Stomach (tissue), 9 donors: ENCODE results near the gene STK32A. TPM values are rescaled to one million over a fixed set of nuclear protein-coding genes. Genes with fewer than 3 reads are reported as not detected.
"Not testable (repeated sequence)": the region's sequence is repeated elsewhere in the genome, so short reads cannot be mapped to it uniquely, and the experiment has no call there.

Experiments used
- DNase-seq, 2 donors: peaks; one replicate each; pipeline versions ENCODE4 v3.0.0 to v3.0.0-alpha.2; 2013 to 2019
- H3K27ac ChIP-seq, 5 donors: fragments of 200-600 bp in 4 of 5; sonication (generic) in 4 of 5; one replicate each; pipeline ENCODE4 v1.5.1; 2013 to 2019; ENCODE audit warnings: mild to moderate bottlenecking in 1 of 5, moderate library complexity in 1 of 5
- H3K27me3 ChIP-seq, 3 donors: fragments of 200-600 bp; sonication (generic); one replicate each; pipeline ENCODE4 v1.5.1; 2017 to 2019; ENCODE audit warnings: mixed run types in 1 of 3
- H3K36me3 ChIP-seq, 4 donors: fragments of 200-600 bp; sonication (generic); 1 replicate in 3 of 4; 2 replicates in 1 of 4; pipeline ENCODE4 v1.5.1; 2016 to 2019
- H3K4me1 ChIP-seq, 4 donors: fragments of 200-600 bp; sonication (generic); one replicate each; pipeline ENCODE4 v1.5.1; 2016 to 2019
- H3K4me3 ChIP-seq, 4 donors: fragments of 200-600 bp; sonication (generic) in 3 of 4; one replicate each; pipeline ENCODE4 v1.5.1; 2016 to 2019; ENCODE audit warnings: mild to moderate bottlenecking in 1 of 4
- H3K9me3 ChIP-seq, 4 donors: fragments of 200-600 bp; sonication (generic); one replicate each; pipeline ENCODE4 v1.5.1; 2016 to 2019
- EP300 ChIP-seq: sonication (generic); formaldehyde crosslinking; IDR thresholded peaks from one replicate; pipeline ENCODE4 v1.6.1; 2017; ENCODE audit warnings: antibody characterized with exemption
- POLR2A ChIP-seq, 4 donors: fragments of 450-650 bp; IDR thresholded peaks; one replicate each; pipeline ENCODE4 v1.6.1; 2016; ENCODE audit warnings: antibody characterized with exemption in 4 of 4, control low read depth in 2 of 4, mild to moderate bottlenecking in 1 of 4, moderate library complexity in 1 of 4
- POLR2AphosphoS5 ChIP-seq, 3 donors: sonication (generic); formaldehyde crosslinking; IDR thresholded peaks; one replicate each; pipeline ENCODE4 v1.6.1; 2016; ENCODE audit warnings: antibody characterized with exemption in 3 of 3
- WGBS, 5 donors: extraction: QIAGEN DNeasy Blood & Tissue Kit in 3 of 5; methylation state at CpG; one replicate each; pipeline versions ENCODE4 v1.1.5 to v1.1.7; 2013 to 2018; 5-methylcytosine and 5-hydroxymethylcytosine counted together
- intact Hi-C: fragments of 100-400 bp; cut with DNase I; formaldehyde crosslinking; loops from one replicate; pipeline ENCODE4 v1.15.1; 2023; ENCODE audit warnings: low total_unique reads
- polyA plus RNA-seq, 3 donors: library from polyadenylated mRNA; stranded (reverse); fragments of 200-250 nt; gene quantifications; one replicate each; pipeline ENCODE4 v1.2.3, GENCODE V29; 2013
- total RNA-seq, 5 donors: library from RNA; depleted of rRNA; stranded (reverse); fragments of >200 nt; gene quantifications; one replicate each; pipeline versions ENCODE4 v1.1.0 to v1.2.3, GENCODE V29; 2014 to 2016
- TF ChIP-seq, protein P1 (sequence below), 7 experiments: fragments of 450-650 bp in 4 of 7; fragments of 200-600 bp in 3 of 7; sonication (generic) in 3 of 7; IDR thresholded peaks; one replicate each; pipeline ENCODE4 v1.5.1; 2016 to 2019; ENCODE audit warnings: antibody characterized with exemption in 7 of 7, control low read depth in 2 of 7, mild to moderate bottlenecking in 1 of 7
- donor health status: healthy with polysubstance abuse.
- donor health status: Bipolar disorder and iron deficiency.
- donor health status: healthy.

The STK32A gene
- total and polyA plus RNA-seq, 8 donors = 0.48 to 29.7 (median 0.62) TPM

DNA sequence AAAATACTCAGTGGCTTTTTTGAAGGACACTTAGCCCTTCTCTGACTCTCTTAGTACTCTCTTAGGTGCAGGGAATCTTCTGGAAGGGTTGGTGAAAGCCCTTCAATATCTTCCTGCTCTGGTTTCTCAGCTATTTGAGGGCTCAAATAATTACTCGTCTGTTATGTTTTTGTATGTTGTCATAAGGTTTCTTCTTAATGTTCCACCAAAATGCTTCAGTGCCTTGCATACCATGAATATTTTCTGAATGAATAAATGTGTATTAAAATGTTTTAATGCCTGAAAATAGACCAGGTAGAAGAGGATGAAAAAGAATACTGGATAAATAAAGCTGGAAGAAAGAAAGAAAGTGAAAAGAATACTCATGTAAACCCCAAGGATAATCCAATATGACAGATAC, 124.3 kb downstream of the STK32A start:
- no peak overlapping the region for H3K4me3 ChIP-seq
- no peaks in the 10 kb centered on the region for H3K36me3 ChIP-seq
- H3K27ac ChIP-seq = no peak overlapping the region
- H3K9me3 ChIP-seq = no peaks in the 10 kb centered on the region
- H3K4me1 ChIP-seq = peaks cover 0 to 5% (median 4%) of the 10 kb centered on the region in 4 donors
- no peaks in the 10 kb centered on the region for H3K27me3 ChIP-seq
- WGBS, 5 donors = 79 to 87% (median 82%) methylated on average over 1 of the region's 1 CpG
- intact Hi-C loops = no loop called here
- no peak for DNase-seq
- TF ChIP-seq, protein P1, sequence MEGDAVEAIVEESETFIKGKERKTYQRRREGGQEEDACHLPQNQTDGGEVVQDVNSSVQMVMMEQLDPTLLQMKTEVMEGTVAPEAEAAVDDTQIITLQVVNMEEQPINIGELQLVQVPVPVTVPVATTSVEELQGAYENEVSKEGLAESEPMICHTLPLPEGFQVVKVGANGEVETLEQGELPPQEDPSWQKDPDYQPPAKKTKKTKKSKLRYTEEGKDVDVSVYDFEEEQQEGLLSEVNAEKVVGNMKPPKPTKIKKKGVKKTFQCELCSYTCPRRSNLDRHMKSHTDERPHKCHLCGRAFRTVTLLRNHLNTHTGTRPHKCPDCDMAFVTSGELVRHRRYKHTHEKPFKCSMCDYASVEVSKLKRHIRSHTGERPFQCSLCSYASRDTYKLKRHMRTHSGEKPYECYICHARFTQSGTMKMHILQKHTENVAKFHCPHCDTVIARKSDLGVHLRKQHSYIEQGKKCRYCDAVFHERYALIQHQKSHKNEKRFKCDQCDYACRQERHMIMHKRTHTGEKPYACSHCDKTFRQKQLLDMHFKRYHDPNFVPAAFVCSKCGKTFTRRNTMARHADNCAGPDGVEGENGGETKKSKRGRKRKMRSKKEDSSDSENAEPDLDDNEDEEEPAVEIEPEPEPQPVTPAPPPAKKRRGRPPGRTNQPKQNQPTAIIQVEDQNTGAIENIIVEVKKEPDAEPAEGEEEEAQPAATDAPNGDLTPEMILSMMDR (IDR thresholded peaks at IDR 0.05) = no peak
- TF ChIP-seq POLR2AphosphoS5 (IDR thresholded peaks at IDR 0.05) = no peak
- no peak for TF ChIP-seq EP300
- no peak for TF ChIP-seq POLR2A (IDR thresholded peaks at IDR 0.05)

DNA sequence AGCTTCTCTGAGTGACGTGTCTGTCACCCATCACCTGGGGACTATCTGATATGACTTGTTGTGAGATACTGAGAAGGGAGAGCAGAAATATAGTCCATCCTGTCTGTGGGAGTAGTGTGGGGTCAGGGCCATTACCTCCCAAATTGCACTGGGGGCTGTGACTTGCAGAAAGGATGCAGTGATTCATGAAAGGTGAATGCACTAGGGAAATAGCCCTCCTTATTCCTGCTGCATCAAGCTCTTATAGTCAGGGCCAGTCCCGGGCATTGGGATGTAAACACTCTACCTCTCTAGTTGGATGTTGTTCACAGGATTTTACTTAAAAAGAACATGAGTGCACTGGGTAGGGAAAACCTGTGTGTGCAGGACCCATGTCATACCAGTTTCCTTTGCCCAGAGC, 124.8 kb downstream of the STK32A start:
- TF ChIP-seq POLR2AphosphoS5 (IDR thresholded peaks at IDR 0.05) (no peak), POLR2A (IDR thresholded peaks at IDR 0.05) (no peak), EP300 (no peak)
- TF ChIP-seq, protein P1 (IDR thresholded peaks at IDR 0.05) = no peak
- Histone ChIP-seq H3K4me3 (no peak overlapping the region), H3K36me3 (no peaks in the 10 kb centered on the region)

DNA sequence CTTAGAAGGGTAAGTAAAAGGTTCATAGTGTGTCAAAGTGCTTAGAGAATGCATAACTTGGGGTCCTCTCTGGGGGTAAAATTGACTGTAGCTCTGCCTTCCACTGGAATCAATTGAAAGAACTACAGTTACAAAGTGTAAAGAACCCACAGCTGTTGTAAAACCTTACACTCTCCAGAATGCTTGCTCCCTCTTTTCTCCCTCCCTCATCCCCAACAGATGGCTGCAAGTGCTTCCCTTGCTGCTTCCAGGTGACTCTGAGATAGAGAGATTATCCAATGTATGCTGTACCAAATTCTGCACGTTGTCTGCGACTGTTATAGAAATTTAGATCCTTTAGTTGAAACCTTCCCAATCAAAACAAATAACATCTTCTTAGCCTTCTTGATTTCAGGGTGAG, 126.0 kb downstream of the STK32A start:
- no peak for DNase-seq
- no peaks in the 10 kb centered on the region for H3K36me3 ChIP-seq
- intact Hi-C loops = no loop called here
- TF ChIP-seq, protein P1 (IDR thresholded peaks at IDR 0.05) = no peak
- TF ChIP-seq EP300 (no peak), POLR2AphosphoS5 (IDR thresholded peaks at IDR 0.05) (no peak), POLR2A (IDR thresholded peaks at IDR 0.05) (no peak)
- no peaks in the 10 kb centered on the region for H3K27me3 ChIP-seq
- no peak overlapping the region for H3K27ac ChIP-seq
- 68 to 83% (median 73%) methylated on average over 2 of the region's 2 CpGs for WGBS, 5 donors
- no peaks in the 10 kb centered on the region for H3K9me3 ChIP-seq
- H3K4me3 ChIP-seq = no peak overlapping the region
- H3K4me1 ChIP-seq = peaks cover 0 to 5% (median 4%) of the 10 kb centered on the region in 4 donors

More for the DNA sequence above, 124.8 kb downstream of the STK32A start:
- H3K27me3 ChIP-seq = no peaks in the 10 kb centered on the region
- no peak for DNase-seq
- intact Hi-C loops = no loop called here
- no peaks in the 10 kb centered on the region for H3K9me3 ChIP-seq
- H3K27ac ChIP-seq = no peak overlapping the region
- H3K4me1 ChIP-seq = peaks cover 0 to 5% (median 4%) of the 10 kb centered on the region in 4 donors
- 85 to 93% (median 89%) methylated on average over 2 of the region's 2 CpGs for WGBS, 5 donors

DNA sequence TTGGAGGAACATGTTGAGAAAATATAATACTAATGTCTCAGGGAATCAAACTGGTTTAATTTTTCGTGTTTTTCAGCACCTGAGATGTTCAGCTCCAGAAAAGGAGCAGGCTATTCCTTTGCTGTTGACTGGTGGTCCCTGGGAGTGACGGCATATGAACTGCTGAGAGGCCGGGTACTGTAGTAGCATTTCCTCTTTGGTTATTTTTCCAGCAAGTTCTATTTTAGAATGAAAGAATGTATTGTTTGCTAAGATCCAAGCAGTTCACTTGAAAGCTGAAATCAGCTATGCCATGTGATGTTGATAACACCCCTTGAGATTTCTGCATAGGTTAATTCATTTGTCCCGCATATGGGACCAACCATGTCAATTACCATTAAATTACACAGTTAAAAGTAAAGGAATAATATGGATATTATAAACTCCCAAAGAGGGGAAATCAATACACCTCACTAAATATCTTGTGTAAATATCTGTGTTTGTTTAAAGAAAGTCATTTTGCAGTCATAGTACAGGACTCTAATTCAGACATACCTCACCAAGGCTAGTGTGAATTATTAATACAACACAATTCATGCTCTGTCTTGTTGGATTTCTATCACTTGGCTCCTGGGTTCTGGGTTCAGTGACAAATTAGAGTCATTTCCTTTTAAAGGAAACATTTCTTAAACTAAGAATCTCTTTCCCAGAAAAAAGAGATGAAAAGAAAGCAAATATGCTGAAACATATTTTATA, 126.8 kb downstream of the STK32A start:
- WGBS, 5 donors = 27 to 61% (median 41%) methylated on average over 4 of the region's 4 CpGs

DNA sequence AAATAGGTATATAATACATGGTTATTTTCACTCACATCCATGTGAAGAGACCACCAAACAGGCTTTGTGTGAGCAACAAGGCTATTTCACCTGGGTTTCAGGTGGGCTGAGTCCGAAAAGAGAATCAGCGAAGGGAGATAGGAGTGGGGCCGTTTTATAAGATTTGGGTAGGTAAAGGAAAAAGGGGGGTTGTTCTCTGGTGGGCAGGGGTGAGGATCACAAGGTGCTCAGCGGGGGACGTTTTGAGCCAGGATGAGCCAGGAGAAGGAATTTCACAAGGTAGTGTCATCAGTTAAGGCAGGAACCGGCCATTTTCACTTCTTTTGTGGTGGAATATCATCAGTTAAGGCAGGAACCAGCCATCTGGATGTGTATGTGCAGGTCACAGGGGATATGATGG, 132.6 kb downstream of the STK32A start:
- H3K4me3 ChIP-seq, DNase-seq, H3K27ac ChIP-seq, H3K27me3 ChIP-seq, H3K36me3 ChIP-seq, H3K9me3 ChIP-seq, intact Hi-C loops, H3K4me1 ChIP-seq: not testable (repeated sequence)
- 83 to 88% (median 86%) methylated on average over 6 of the region's 6 CpGs for WGBS, 5 donors

More for the DNA sequence above, 126.8 kb downstream of the STK32A start:
- Histone ChIP-seq H3K36me3 (no peaks in the 10 kb centered on the region), H3K9me3 (no peaks in the 10 kb centered on the region), H3K27ac (no peak overlapping the region), H3K4me3 (no peak overlapping the region), H3K27me3 (no peaks in the 10 kb centered on the region), H3K4me1 (peaks cover 0 to 5% (median 4%) of the 10 kb centered on the region in 4 donors)
- TF ChIP-seq, protein P1 (IDR thresholded peaks at IDR 0.05) = no peak
- TF ChIP-seq POLR2A (IDR thresholded peaks at IDR 0.05) (no peak), POLR2AphosphoS5 (IDR thresholded peaks at IDR 0.05) (no peak), EP300 (no peak)
- DNase-seq = no peak
- intact Hi-C loops = no loop called here
